Measurements from ENCODE around the gene SCAF4.

- TF ChIP-seq PAX5 (IDR thresholded peaks at IDR 0.05; ENCODE audit: insufficient read depth, low read length, severe bottlenecking) (no peak), POLR2A (IDR thresholded peaks at IDR 0.05; ENCODE audit: low read depth, low read length) (no peak), POLR2AphosphoS5 (IDR thresholded peaks at IDR 0.05; ENCODE audit: low read depth, low read length) (no peak), TAF1 (IDR thresholded peaks at IDR 0.05; ENCODE audit: low read depth, low read length) (no peak)
Observed at GRCh38 chr21:31735511-31735992, 3.6 kb upstream of the SCAF4 start.
